Body of pancreas (tissue), 4 donors: ENCODE results near the gene GJB5. TPM values are rescaled to one million over a fixed set of nuclear protein-coding genes. Genes with fewer than 3 reads are reported as not detected.

Source experiments
- ATAC-seq: fragments of 150-250 bp; one replicate; pipeline ENCODE4 v1.9.1; 2016
- DNase-seq, 4 donors: peaks; one replicate each; pipeline ENCODE4 v3.0.0-alpha.2; 2019
- H3K27ac ChIP-seq, 4 donors: fragments of 200-600 bp; sonication (generic); 1 replicate in 3 of 4; 2 replicates in 1 of 4; pipeline versions ENCODE4 v1.5.1 to v1.6.1; 2016 to 2019; ENCODE audit warnings: mild to moderate bottlenecking in 1 of 4, mixed read lengths in 1 of 4, moderate library complexity in 1 of 4
- H3K27me3 ChIP-seq, 2 donors: fragments of 200-600 bp; sonication (generic); one replicate each; pipeline ENCODE4 v1.6.0; 2016; ENCODE audit warnings: mild to moderate bottlenecking in 1 of 2
- H3K36me3 ChIP-seq, 2 donors: fragments of 200-600 bp; sonication (generic); replicated peaks in 1 of 2; 2 replicates each; pipeline ENCODE4 v1.5.1; 2016; ENCODE audit warnings: low read depth in 2 of 2; ENCODE audit not compliant: insufficient read depth in 1 of 2
- H3K4me1 ChIP-seq: fragments of 200-600 bp; sonication (generic); one replicate; pipeline ENCODE4 v1.6.0; 2016
- H3K4me3 ChIP-seq, 2 donors: fragments of 200-600 bp; sonication (generic); 1 replicate in 1 of 2; 2 replicates in 1 of 2; pipeline ENCODE4 v1.5.1; 2016 to 2019
- H3K9me3 ChIP-seq, 3 donors: fragments of 200-600 bp; sonication (generic); 1 replicate in 2 of 3; 2 replicates in 1 of 3; pipeline ENCODE4 v1.5.1; 2016
- CTCF ChIP-seq, 7 experiments: fragments of 450-650 bp in 4 of 7; fragments of 200-600 bp in 3 of 7; sonication (generic) in 3 of 7; IDR thresholded peaks; one replicate each; pipeline ENCODE4 v1.5.1; 2016 to 2019; ENCODE audit warnings: antibody characterized with exemption in 7 of 7
- POLR2A ChIP-seq, 3 donors: fragments of 450-650 bp; IDR thresholded peaks; one replicate each; pipeline ENCODE4 v1.6.1; 2016; ENCODE audit warnings: antibody characterized with exemption in 3 of 3, mild to moderate bottlenecking in 2 of 3
- WGBS, 2 donors: methylation state at CpG; one replicate each; pipeline ENCODE4 v1.1.5; 2017; 5-methylcytosine and 5-hydroxymethylcytosine counted together
- intact Hi-C: fragments of 100-400 bp; cut with DNase I; formaldehyde crosslinking; loops from one replicate; pipeline ENCODE4 v1.15.1; 2023
- total RNA-seq, 2 donors: library from RNA; depleted of rRNA; stranded (reverse); fragments of >200 nt; gene quantifications; one replicate each; pipeline ENCODE4 v1.1.0, GENCODE V29; 2016

Gene GJB5
- total RNA-seq, 2 donors from 2014 or later = not detected

- intact Hi-C loops = no loop called here
- no peak for DNase-seq
- no peaks in the 10 kb centered on the region for H3K4me1 ChIP-seq
- H3K36me3 ChIP-seq = no peaks in the 10 kb centered on the region
- 59 to 64% methylated on average over 6 of the region's 6 CpGs for WGBS, 2 donors
- H3K4me3 ChIP-seq = no peak overlapping the region
- TF ChIP-seq CTCF (IDR thresholded peaks at IDR 0.05) = no peak
- no peaks in the 10 kb centered on the region for H3K27me3 ChIP-seq
- no peaks in the 10 kb centered on the region for H3K9me3 ChIP-seq
- no peak for ATAC-seq
- H3K27ac ChIP-seq = no peak overlapping the region
Measured at GRCh38 chr1:34747638-34747941, 7.3 kb upstream of the GJB5 start.

DNA sequence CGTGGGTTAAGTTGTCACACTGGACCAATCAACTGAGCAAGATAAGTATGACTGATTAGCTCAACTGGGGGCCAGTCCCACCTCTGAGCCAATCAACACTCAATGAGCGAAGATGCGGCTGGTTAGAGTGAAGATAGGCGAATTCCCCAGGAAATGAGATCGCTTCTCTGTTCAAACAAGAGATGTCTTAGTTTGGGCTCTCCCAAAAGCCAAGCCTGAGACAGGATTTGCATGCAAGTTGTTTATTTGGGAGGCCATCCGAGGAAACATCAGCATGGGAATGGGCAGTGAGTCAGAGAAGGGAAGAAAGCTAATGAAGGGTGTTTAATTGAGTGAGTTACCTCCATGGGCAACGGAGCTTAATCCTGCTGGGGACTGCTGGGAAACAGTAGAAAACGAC, 4.9 kb upstream of the GJB5 start:
- ATAC-seq (no peak), DNase-seq (no peak)
- TF ChIP-seq CTCF (IDR thresholded peaks at IDR 0.05) = no peak
- 47 to 54% methylated on average over 8 of the region's 8 CpGs for WGBS, 2 donors
- H3K36me3 ChIP-seq = no peaks in the 10 kb centered on the region
- H3K27me3 ChIP-seq = no peaks in the 10 kb centered on the region
- no peaks in the 10 kb centered on the region for H3K4me1 ChIP-seq
- no peaks in the 10 kb centered on the region for H3K9me3 ChIP-seq
- no peak overlapping the region for H3K27ac ChIP-seq
- intact Hi-C loops = no loop called here
- no peak overlapping the region for H3K4me3 ChIP-seq

DNA sequence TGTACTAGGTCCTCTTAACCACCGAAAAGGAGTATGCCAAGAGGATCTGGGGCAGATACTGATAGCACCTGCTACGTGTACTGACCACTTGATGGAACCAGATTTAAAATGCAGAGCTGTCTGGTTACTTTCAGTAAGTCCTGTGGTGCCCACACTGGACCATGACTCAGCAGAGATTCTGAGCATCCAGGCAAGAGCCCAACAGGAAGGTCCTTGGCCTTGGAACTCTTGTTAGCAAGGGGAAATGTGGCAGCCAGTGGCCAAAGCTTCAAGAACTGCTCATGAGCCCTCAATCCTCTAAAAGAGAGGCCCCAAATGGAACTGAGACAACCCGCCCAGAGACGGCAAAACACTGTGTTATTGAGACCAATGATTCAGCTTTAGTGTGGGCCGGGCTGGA, 4.2 kb upstream of the GJB5 start:
- TF ChIP-seq CTCF (IDR thresholded peaks at IDR 0.05) (no peak), POLR2A (IDR thresholded peaks at IDR 0.05) (no peak)
- Histone ChIP-seq H3K4me3 (no peak overlapping the region), H3K9me3 (no peaks in the 10 kb centered on the region), H3K27me3 (no peaks in the 10 kb centered on the region), H3K27ac (no peak overlapping the region), H3K36me3 (no peaks in the 10 kb centered on the region), H3K4me1 (no peaks in the 10 kb centered on the region)
- ATAC-seq = no peak
- intact Hi-C loops = no loop called here
- WGBS, 2 donors = 86 to 91% methylated on average over 3 to 5 of the region's 5 CpGs
- DNase-seq = no peak

GRCh38 chr1:34753163-34753562, 1.7 kb upstream of the GJB5 start:
- no peak for DNase-seq
- ATAC-seq = no peak
- H3K36me3 ChIP-seq = no peaks in the 10 kb centered on the region
- no peak overlapping the region for H3K27ac ChIP-seq
- TF ChIP-seq POLR2A (IDR thresholded peaks at IDR 0.05) (no peak), CTCF (IDR thresholded peaks at IDR 0.05) (no peak)
- no peak overlapping the region for H3K4me3 ChIP-seq
- no peaks in the 10 kb centered on the region for H3K27me3 ChIP-seq
- 84 to 87% methylated on average over 3 of the region's 3 CpGs for WGBS, 2 donors
- H3K9me3 ChIP-seq = no peaks in the 10 kb centered on the region
- intact Hi-C loops = no loop called here
- no peaks in the 10 kb centered on the region for H3K4me1 ChIP-seq

GRCh38 chr1:34755961-34756360, 1.1 kb downstream of the GJB5 start:
- no peak overlapping the region for H3K27ac ChIP-seq
- WGBS, 2 donors = 84 to 90% methylated on average over 6 of the region's 6 CpGs

More at GRCh38 chr1:34755961-34756360, 1.1 kb downstream of the GJB5 start:
- intact Hi-C loops = no loop called here
- no peak for TF ChIP-seq POLR2A (IDR thresholded peaks at IDR 0.05)
- no peak for TF ChIP-seq CTCF (IDR thresholded peaks at IDR 0.05)
- Histone ChIP-seq H3K27me3 (no peaks in the 10 kb centered on the region), H3K36me3 (no peaks in the 10 kb centered on the region), H3K4me3 (no peak overlapping the region), H3K9me3 (no peaks in the 10 kb centered on the region), H3K4me1 (no peaks in the 10 kb centered on the region)
- DNase-seq = no peak
- ATAC-seq = no peak
